ENCODE data around the gene CLEC20A. TPM values are rescaled to one million over a fixed set of nuclear protein-coding genes. Genes with fewer than 3 reads are reported as not detected.

CLEC20A gene
- total and polyA plus RNA-seq, 9 of the 15 experiments (the other 6 are each of a cell fraction or from before 2014, with no cell fraction given): not detected

DNA sequence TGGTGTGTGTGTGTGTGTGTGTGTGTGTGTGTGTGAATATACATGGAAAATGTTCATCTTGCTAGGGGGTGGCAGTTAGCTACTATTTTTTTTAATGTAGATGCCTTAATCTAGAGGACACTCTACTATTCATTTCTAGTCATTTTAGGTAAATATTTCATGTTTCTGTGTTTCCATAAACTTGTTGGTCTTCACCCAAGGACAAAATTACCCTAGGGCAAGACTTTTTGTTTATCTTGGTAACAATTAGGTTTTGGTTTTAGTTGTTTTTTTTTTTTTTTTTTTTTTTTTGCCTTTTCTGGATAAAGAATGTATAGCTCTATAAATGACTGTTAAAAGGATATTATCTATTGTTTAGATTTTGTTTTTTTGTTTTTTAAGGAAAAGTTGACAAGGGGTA, 32.2 kb downstream of the CLEC20A start (continued):
- TF ChIP-seq, protein P1, sequence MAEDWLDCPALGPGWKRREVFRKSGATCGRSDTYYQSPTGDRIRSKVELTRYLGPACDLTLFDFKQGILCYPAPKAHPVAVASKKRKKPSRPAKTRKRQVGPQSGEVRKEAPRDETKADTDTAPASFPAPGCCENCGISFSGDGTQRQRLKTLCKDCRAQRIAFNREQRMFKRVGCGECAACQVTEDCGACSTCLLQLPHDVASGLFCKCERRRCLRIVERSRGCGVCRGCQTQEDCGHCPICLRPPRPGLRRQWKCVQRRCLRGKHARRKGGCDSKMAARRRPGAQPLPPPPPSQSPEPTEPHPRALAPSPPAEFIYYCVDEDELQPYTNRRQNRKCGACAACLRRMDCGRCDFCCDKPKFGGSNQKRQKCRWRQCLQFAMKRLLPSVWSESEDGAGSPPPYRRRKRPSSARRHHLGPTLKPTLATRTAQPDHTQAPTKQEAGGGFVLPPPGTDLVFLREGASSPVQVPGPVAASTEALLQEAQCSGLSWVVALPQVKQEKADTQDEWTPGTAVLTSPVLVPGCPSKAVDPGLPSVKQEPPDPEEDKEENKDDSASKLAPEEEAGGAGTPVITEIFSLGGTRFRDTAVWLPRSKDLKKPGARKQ (CRISPR knock-in tag; IDR thresholded peaks at IDR 0.05): no peak
- TF ChIP-seq, protein P2, sequence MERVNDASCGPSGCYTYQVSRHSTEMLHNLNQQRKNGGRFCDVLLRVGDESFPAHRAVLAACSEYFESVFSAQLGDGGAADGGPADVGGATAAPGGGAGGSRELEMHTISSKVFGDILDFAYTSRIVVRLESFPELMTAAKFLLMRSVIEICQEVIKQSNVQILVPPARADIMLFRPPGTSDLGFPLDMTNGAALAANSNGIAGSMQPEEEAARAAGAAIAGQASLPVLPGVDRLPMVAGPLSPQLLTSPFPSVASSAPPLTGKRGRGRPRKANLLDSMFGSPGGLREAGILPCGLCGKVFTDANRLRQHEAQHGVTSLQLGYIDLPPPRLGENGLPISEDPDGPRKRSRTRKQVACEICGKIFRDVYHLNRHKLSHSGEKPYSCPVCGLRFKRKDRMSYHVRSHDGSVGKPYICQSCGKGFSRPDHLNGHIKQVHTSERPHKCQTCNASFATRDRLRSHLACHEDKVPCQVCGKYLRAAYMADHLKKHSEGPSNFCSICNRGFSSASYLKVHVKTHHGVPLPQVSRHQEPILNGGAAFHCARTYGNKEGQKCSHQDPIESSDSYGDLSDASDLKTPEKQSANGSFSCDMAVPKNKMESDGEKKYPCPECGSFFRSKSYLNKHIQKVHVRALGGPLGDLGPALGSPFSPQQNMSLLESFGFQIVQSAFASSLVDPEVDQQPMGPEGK (CRISPR knock-in tag; IDR thresholded peaks at IDR 0.05; ENCODE audit: borderline replicate concordance): no peak
- TF ChIP-seq DMBX1 (CRISPR knock-in tag; IDR thresholded peaks at IDR 0.05; ENCODE audit: borderline replicate concordance) (no peak), ETS2 (tag; IDR thresholded peaks at IDR 0.05; ENCODE audit: borderline replicate concordance, poor library complexity, severe bottlenecking) (no peak)

DNA sequence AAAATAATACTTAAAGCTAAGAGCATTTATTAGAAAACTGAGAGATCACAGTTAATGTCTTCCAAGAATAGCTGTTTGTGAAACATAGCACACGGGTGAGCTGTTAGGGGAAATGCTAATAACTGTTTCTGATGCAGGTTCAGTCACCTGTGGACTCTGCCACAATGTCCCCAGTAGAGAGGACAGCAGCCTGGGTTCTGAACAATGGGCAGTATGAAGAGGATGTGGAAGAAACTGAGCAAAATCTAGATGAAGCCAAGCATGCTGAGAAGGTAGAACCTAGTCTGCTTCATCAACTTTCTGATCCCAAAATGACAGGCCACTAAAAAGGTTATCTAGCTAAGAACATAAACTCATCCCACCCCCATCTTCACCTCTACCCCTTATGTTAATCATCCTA, 32.6 kb downstream of the CLEC20A start:
- no peaks in the 10 kb centered on the region for H3K4me1 ChIP-seq (replicated peaks in 1 of 2; ENCODE audit: control insufficient read depth in 2 of 2, insufficient read depth in 2 of 2, low read length in 2 of 2)
- no peaks in the 10 kb centered on the region for H3K36me3 ChIP-seq (ENCODE audit: control insufficient read depth, insufficient read depth, low read length)
- WGBS (ENCODE audit: insufficient coverage, low coverage, missing lambda C conversion rate): 5% methylated on average over 1 of the region's 1 CpG
- DNase-seq (ENCODE audit: extremely low read depth in 1 of 4, low spot score in 3 of 4) (no peak), ATAC-seq (no peak), FAIRE-seq (no peak)
- H3K79me2 ChIP-seq (ENCODE audit: control insufficient read depth, insufficient read depth, low read length): no peaks in the 10 kb centered on the region
- BruUV-seq (replicated peaks): no TSS peak
- intact Hi-C loops (cut with micrococcal nuclease) (no loop called here), in situ Hi-C loops (cut with MboI) (no loop called here)
- no peaks in the 10 kb centered on the region for H3K27me3 ChIP-seq (ENCODE audit: control insufficient read depth in 2 of 2, insufficient read depth in 2 of 2, low read length in 2 of 2)
- no peaks in the 10 kb centered on the region for H3K9me1 ChIP-seq (ENCODE audit: control insufficient read depth, insufficient read depth, low read length)
- H3K4me2 ChIP-seq (ENCODE audit: insufficient read depth, low read length): no peak overlapping the region
- ChIA-PET POLR2A (interaction anchor here (0.7 kb wide), 1 partner anchor 44 kb away, joined by 3 read pairs; no protein-coding TSS in a partner anchor), CTCF (ENCODE audit: low intra/inter-chr PET ratio) (no interaction called here)
- H3K9me3 ChIP-seq (replicated peaks; ENCODE audit: control insufficient read depth, insufficient read depth, low read depth, low read length): no peaks in the 10 kb centered on the region
- no peak overlapping the region for H2AFZ ChIP-seq (ENCODE audit: low read depth, low read length)
- no peaks in the 10 kb centered on the region for H4K20me1 ChIP-seq (replicated peaks; ENCODE audit: control insufficient read depth, insufficient read depth, low read length)
- no peak overlapping the region for H3K9ac ChIP-seq (ENCODE audit: insufficient read depth in 1 of 2, low read depth in 2 of 2, low read length in 2 of 2)
- H3K4me3 ChIP-seq: no peak overlapping the region
- no peak overlapping the region for H3K27ac ChIP-seq (ENCODE audit: extremely low read depth, low read depth, low read length)
- no peak for TF ChIP-seq ZNF551 (CRISPR knock-in tag; IDR thresholded peaks at IDR 0.05)
- TF ChIP-seq GTF2E2 (tag; IDR thresholded peaks at IDR 0.05): no peak
- TF ChIP-seq, protein P3, sequence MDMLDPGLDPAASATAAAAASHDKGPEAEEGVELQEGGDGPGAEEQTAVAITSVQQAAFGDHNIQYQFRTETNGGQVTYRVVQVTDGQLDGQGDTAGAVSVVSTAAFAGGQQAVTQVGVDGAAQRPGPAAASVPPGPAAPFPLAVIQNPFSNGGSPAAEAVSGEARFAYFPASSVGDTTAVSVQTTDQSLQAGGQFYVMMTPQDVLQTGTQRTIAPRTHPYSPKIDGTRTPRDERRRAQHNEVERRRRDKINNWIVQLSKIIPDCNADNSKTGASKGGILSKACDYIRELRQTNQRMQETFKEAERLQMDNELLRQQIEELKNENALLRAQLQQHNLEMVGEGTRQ (CRISPR knock-in tag; IDR thresholded peaks at IDR 0.05): no peak
- TF ChIP-seq, protein P4, sequence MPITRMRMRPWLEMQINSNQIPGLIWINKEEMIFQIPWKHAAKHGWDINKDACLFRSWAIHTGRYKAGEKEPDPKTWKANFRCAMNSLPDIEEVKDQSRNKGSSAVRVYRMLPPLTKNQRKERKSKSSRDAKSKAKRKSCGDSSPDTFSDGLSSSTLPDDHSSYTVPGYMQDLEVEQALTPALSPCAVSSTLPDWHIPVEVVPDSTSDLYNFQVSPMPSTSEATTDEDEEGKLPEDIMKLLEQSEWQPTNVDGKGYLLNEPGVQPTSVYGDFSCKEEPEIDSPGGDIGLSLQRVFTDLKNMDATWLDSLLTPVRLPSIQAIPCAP (CRISPR knock-in tag; IDR thresholded peaks at IDR 0.05; ENCODE audit: borderline replicate concordance): no peak
- TF ChIP-seq, protein P5, sequence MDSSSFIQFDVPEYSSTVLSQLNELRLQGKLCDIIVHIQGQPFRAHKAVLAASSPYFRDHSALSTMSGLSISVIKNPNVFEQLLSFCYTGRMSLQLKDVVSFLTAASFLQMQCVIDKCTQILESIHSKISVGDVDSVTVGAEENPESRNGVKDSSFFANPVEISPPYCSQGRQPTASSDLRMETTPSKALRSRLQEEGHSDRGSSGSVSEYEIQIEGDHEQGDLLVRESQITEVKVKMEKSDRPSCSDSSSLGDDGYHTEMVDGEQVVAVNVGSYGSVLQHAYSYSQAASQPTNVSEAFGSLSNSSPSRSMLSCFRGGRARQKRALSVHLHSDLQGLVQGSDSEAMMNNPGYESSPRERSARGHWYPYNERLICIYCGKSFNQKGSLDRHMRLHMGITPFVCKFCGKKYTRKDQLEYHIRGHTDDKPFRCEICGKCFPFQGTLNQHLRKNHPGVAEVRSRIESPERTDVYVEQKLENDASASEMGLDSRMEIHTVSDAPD (CRISPR knock-in tag; IDR thresholded peaks at IDR 0.05): no peak
- TF ChIP-seq, protein P6, sequence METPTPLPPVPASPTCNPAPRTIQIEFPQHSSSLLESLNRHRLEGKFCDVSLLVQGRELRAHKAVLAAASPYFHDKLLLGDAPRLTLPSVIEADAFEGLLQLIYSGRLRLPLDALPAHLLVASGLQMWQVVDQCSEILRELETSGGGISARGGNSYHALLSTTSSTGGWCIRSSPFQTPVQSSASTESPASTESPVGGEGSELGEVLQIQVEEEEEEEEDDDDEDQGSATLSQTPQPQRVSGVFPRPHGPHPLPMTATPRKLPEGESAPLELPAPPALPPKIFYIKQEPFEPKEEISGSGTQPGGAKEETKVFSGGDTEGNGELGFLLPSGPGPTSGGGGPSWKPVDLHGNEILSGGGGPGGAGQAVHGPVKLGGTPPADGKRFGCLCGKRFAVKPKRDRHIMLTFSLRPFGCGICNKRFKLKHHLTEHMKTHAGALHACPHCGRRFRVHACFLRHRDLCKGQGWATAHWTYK (CRISPR knock-in tag; IDR thresholded peaks at IDR 0.05): no peak

Measured in K562 (cell line).